H1 (cell line): ENCODE measurements around the gene LTBP4. TPM values are rescaled to one million over a fixed set of nuclear protein-coding genes. Genes with fewer than 3 reads are reported as not detected.
A peak's percentile ranks its signal among the peaks of the same experiment; 100 is the strongest.

Source experiments
- CTCF ChIA-PET: fragments of 300-600 bp; sonication (Branson Sonifier 250); formaldehyde crosslinking; loops from one replicate; lab custom pipeline; 2021; ENCODE audit not compliant: partially characterized antibody; lab: Charles Lee
- POLR2A ChIA-PET: fragments of 300-600 bp; sonication (Branson Sonifier 250); formaldehyde crosslinking; loops from one replicate; lab custom pipeline; 2021; ENCODE audit warnings: inconsistent platforms; ENCODE audit not compliant: partially characterized antibody; lab: Charles Lee
- DNase-seq, 2 experiments: peaks; one replicate each; pipeline versions ENCODE4 v3.0.0 to v3.0.0-alpha.2; 2010 to 2022; ENCODE audit warnings: low spot score in 2 of 2, low read depth in 1 of 2, mixed read lengths in 1 of 2
- FAIRE-seq: peaks from 2 replicates; lab custom pipeline; 2011; peaks lifted over from hg19 to GRCh38; lab: Jason Lieb, UNC
- H2AFZ ChIP-seq: 2 replicates; pipeline ENCODE4 v1.8.1; 2012; ENCODE audit warnings: low read length, inconsistent platforms
- H2AK5ac ChIP-seq: 2 replicates; pipeline ENCODE4 v1.6.1; 2013; ENCODE audit warnings: low read depth, low read length
- H2BK120ac ChIP-seq: replicated peaks from 2 replicates; pipeline ENCODE3; 2013; ENCODE audit warnings: low read depth, low read length, inconsistent platforms
- H2BK12ac ChIP-seq: 2 replicates; pipeline ENCODE4 v1.6.1; 2013; ENCODE audit warnings: low read depth, low read length
- H2BK15ac ChIP-seq: 2 replicates; pipeline ENCODE4 v1.6.1; 2013; ENCODE audit warnings: low read length
- H2BK20ac ChIP-seq: 2 replicates; pipeline ENCODE4 v1.6.1; 2013; ENCODE audit warnings: low read length
- H2BK5ac ChIP-seq: 2 replicates; pipeline ENCODE4 v1.6.1; 2013; ENCODE audit warnings: low read depth, low read length
- H3K14ac ChIP-seq: 2 replicates; pipeline ENCODE4 v1.6.1; 2013; ENCODE audit warnings: inconsistent platforms; ENCODE audit not compliant: insufficient read length
- H3K18ac ChIP-seq: 2 replicates; pipeline ENCODE4 v1.6.1; 2013; ENCODE audit warnings: low read length; ENCODE audit errors: extremely low read depth
- H3K23ac ChIP-seq: 2 replicates; pipeline ENCODE4 v1.6.1; 2013; ENCODE audit warnings: inconsistent platforms; ENCODE audit not compliant: insufficient read length
- H3K23me2 ChIP-seq: 2 replicates; pipeline ENCODE4 v1.6.1; 2013; ENCODE audit warnings: low read depth, low read length
- H3K27ac ChIP-seq: 2 replicates; pipeline ENCODE4 v1.6.1; 2011; ENCODE audit warnings: low read depth, low read length, inconsistent platforms
- H3K27me3 ChIP-seq, 4 experiments: replicated peaks in 1 of 4; 1 replicate in 1 of 4; 2 replicates in 3 of 4; pipeline versions ENCODE4 v1.6.1 to v1.8.1; 2011 to 2013; ENCODE audit warnings: low read length in 3 of 4, mild to moderate bottlenecking in 3 of 4, inconsistent platforms in 2 of 4, mixed read lengths in 2 of 4, moderate library complexity in 1 of 4; ENCODE audit not compliant: control insufficient read depth in 3 of 4, insufficient read depth in 3 of 4; ENCODE audit errors: extremely low read depth in 1 of 4
- H3K36me3 ChIP-seq, 4 experiments: 2 replicates each; pipeline versions ENCODE4 v1.6.1 to v1.8.1; 2011 to 2013; ENCODE audit warnings: mild to moderate bottlenecking in 4 of 4, low read length in 3 of 4, moderate library complexity in 2 of 4, control low read depth in 1 of 4, inconsistent platforms in 1 of 4; ENCODE audit not compliant: insufficient read depth in 4 of 4, control insufficient read depth in 2 of 4
- H3K4ac ChIP-seq: replicated peaks from 2 replicates; pipeline ENCODE3; 2013; ENCODE audit warnings: low read length, low read depth, mixed read lengths, inconsistent platforms; ENCODE audit not compliant: insufficient read length
- H3K4me1 ChIP-seq, 4 experiments: replicated peaks in 1 of 4; 1 replicate in 1 of 4; 2 replicates in 3 of 4; pipeline versions ENCODE4 v1.6.1 to v1.8.1; 2011 to 2013; ENCODE audit warnings: low read length in 3 of 4, inconsistent platforms in 2 of 4, mixed read lengths in 1 of 4; ENCODE audit not compliant: insufficient read depth in 4 of 4, control insufficient read depth in 3 of 4
- H3K4me2 ChIP-seq, 2 experiments: 2 replicates each; pipeline versions ENCODE4 v1.6.1 to v1.8.1; 2011 to 2013; ENCODE audit warnings: low read depth in 2 of 2, low read length in 2 of 2, control low read depth in 1 of 2, inconsistent platforms in 1 of 2, mild to moderate bottlenecking in 1 of 2; ENCODE audit not compliant: insufficient read depth in 1 of 2
- H3K4me3 ChIP-seq, 4 experiments: fragments of 200-600, 300-600 bp in 1 of 4; sonication (generic), shearing (Covaris generic), sonication (Bioruptor Twin) in 1 of 4; 2 replicates each; pipeline versions ENCODE4 v1.5.1 to v1.8.1; 2011 to 2016; ENCODE audit warnings: low read length in 4 of 4, low read depth in 3 of 4, control low read depth in 2 of 4, inconsistent platforms in 2 of 4, mild to moderate bottlenecking in 2 of 4, mixed read lengths in 1 of 4, moderate library complexity in 1 of 4; ENCODE audit not compliant: insufficient read depth in 2 of 4; ENCODE audit errors: extremely low read depth in 1 of 4
- H3K56ac ChIP-seq: replicated peaks from 2 replicates; pipeline ENCODE3; 2013; ENCODE audit warnings: low read depth, mild to moderate bottlenecking, mixed read lengths, low read length, inconsistent platforms; ENCODE audit not compliant: insufficient read length
- H3K79me1 ChIP-seq: 2 replicates; pipeline ENCODE4 v1.6.1; 2013; ENCODE audit warnings: low read depth, low read length, control low read depth
- H3K79me2 ChIP-seq, 2 experiments: 2 replicates each; pipeline versions ENCODE4 v1.6.1 to v1.8.1; 2012 to 2013; ENCODE audit warnings: low read length in 2 of 2, mild to moderate bottlenecking in 2 of 2, inconsistent platforms in 1 of 2; ENCODE audit not compliant: insufficient read depth in 2 of 2, control insufficient read depth in 1 of 2
- H3K9ac ChIP-seq, 4 experiments: replicated peaks in 1 of 4; 1 replicate in 1 of 4; 2 replicates in 3 of 4; pipeline versions ENCODE4 v1.6.1 to v1.8.1; 2011 to 2013; ENCODE audit warnings: low read depth in 3 of 4, low read length in 3 of 4, control low read depth in 2 of 4, mild to moderate bottlenecking in 2 of 4, moderate library complexity in 2 of 4, inconsistent platforms in 1 of 4; ENCODE audit errors: extremely low read depth in 1 of 4
- H3K9me3 ChIP-seq, 2 experiments: 2 replicates each; pipeline versions ENCODE4 v1.6.1 to v1.8.1; 2012 to 2013; ENCODE audit warnings: mild to moderate bottlenecking in 2 of 2, moderate library complexity in 2 of 2, control low read depth in 1 of 2, inconsistent platforms in 1 of 2, low read depth in 1 of 2, low read length in 1 of 2, mixed read lengths in 1 of 2; ENCODE audit not compliant: insufficient read depth in 2 of 2
- H4K20me1 ChIP-seq, 2 experiments: replicated peaks in 1 of 2; 2 replicates each; pipeline versions ENCODE3 to v1.8.1; 2011 to 2013; ENCODE audit warnings: inconsistent platforms in 2 of 2, low read length in 2 of 2, mild to moderate bottlenecking in 1 of 2; ENCODE audit not compliant: insufficient read depth in 2 of 2, control insufficient read depth in 1 of 2
- H4K5ac ChIP-seq: 2 replicates; pipeline ENCODE4 v1.6.1; 2013; ENCODE audit warnings: low read length, low read depth, mixed read lengths, inconsistent platforms; ENCODE audit not compliant: insufficient read length
- H4K8ac ChIP-seq: 2 replicates; pipeline ENCODE4 v1.8.0; 2013; ENCODE audit warnings: mild to moderate bottlenecking, moderate library complexity, low read length, inconsistent platforms; ENCODE audit not compliant: insufficient read depth; ENCODE audit errors: extremely low read depth
- H4K91ac ChIP-seq: replicated peaks from 2 replicates; pipeline ENCODE3; 2013; ENCODE audit warnings: low read length, mixed read lengths, inconsistent platforms; ENCODE audit not compliant: insufficient read length
- CTBP2 ChIP-seq: IDR thresholded peaks from 2 replicates; pipeline ENCODE4 v1.7.0; 2011; ENCODE audit warnings: borderline replicate concordance, mild to moderate bottlenecking, moderate library complexity, mixed read lengths, low read length; ENCODE audit not compliant: insufficient read depth, insufficient read length
- EGR1 ChIP-seq: IDR thresholded peaks from 2 replicates; pipeline ENCODE4 v1.6.1; 2011; ENCODE audit warnings: low read depth, low read length, borderline replicate concordance
- KDM1A ChIP-seq: fragments of 200-600, 300-600 bp; sonication (generic); IDR thresholded peaks from 2 replicates; pipeline ENCODE4 v1.7.1; 2016; ENCODE audit warnings: mild to moderate bottlenecking, low read length, borderline replicate concordance
- POLR2A ChIP-seq, 2 experiments: IDR thresholded peaks; 1 replicate in 1 of 2; 2 replicates in 1 of 2; pipeline ENCODE4 v1.6.1; 2011; ENCODE audit warnings: low read depth in 2 of 2, low read length in 2 of 2, mild to moderate bottlenecking in 2 of 2; ENCODE audit errors: control extremely low read depth in 1 of 2
- POLR2AphosphoS5 ChIP-seq: IDR thresholded peaks from 2 replicates; pipeline ENCODE4 v1.6.1; 2011; ENCODE audit warnings: low read depth, low read length
- RAD21 ChIP-seq, 2 experiments: IDR thresholded peaks in 1 of 2; conservative IDR thresholded peaks in 1 of 2; 2 replicates each; pipeline ENCODE4 v1.6.1; 2011; ENCODE audit warnings: low read depth in 2 of 2, low read length in 2 of 2, improper control_type of control experiment in 1 of 2, inconsistent platforms in 1 of 2, mild to moderate bottlenecking in 1 of 2, moderate library complexity in 1 of 2
- RFX5 ChIP-seq: IDR thresholded peaks from 2 replicates; pipeline ENCODE4 v1.6.1; 2011; ENCODE audit warnings: low read depth, low read length, improper control_type of control experiment, borderline replicate concordance
- SP1 ChIP-seq: IDR thresholded peaks from 2 replicates; pipeline ENCODE4 v1.6.1; 2011; ENCODE audit warnings: low read depth, low read length
- SP4 ChIP-seq: IDR thresholded peaks from 2 replicates; pipeline ENCODE4 v1.6.1; 2012; ENCODE audit warnings: low read length, inconsistent platforms
- TEAD4 ChIP-seq: IDR thresholded peaks from 2 replicates; pipeline ENCODE4 v1.6.1; 2012; ENCODE audit warnings: low read depth, low read length, inconsistent platforms, mixed read lengths
- WGBS, 2 experiments: shearing (Covaris generic) in 1 of 2; methylation state at CpG; one replicate each; pipeline versions ENCODE4 v1.1.6 to v1.1.7; 2013 to 2015; ENCODE audit warnings: low lambda C conversion rate in 2 of 2, mixed read lengths in 2 of 2, inconsistent platforms in 1 of 2, low coverage in 1 of 2, missing lambda C conversion rate in 1 of 2; ENCODE audit not compliant: insufficient replicate concordance in 2 of 2, insufficient coverage in 1 of 2, insufficient read length in 1 of 2; ENCODE audit errors: extremely low coverage in 1 of 2, missing lambda C conversion rate in 1 of 2; 5-methylcytosine and 5-hydroxymethylcytosine counted together
- polyA plus RNA-seq, 7 experiments: library from polyadenylated mRNA; depleted of rRNA in 3 of 7; stranded (reverse) in 5 of 7; unstranded in 2 of 7; fragments of >200 nt in 5 of 7; fragments of 200-250 nt in 2 of 7; gene quantifications; 1 replicate in 5 of 7; 2 replicates in 1 of 7; 4 replicates in 1 of 7; pipeline versions ENCODE4 v1.2.1 to v1.2.3, GENCODE V29; 2011 to 2013; ENCODE audit warnings: missing spikeins in 2 of 7, mixed read lengths in 2 of 7
- total RNA-seq: library from RNA; stranded (reverse); fragmentation: NEBNext Ultra II Directional; extraction: Animal tissue kit (Norgen Biotek cat#: 25700); gene quantifications from 2 replicates; pipeline ENCODE4 v1.2.1, GENCODE V29; 2021

Gene LTBP4
- total and polyA plus RNA-seq, 2 of the 8 experiments (the other 6 are each of a cell fraction or from before 2014, with no cell fraction given) = 54.5 to 77.1 TPM

GRCh38 chr19:40623403-40624251, 22.5 kb downstream of the LTBP4 start:
- Histone ChIP-seq H2BK20ac (no peak overlapping the region), H3K4me1 (peaks cover 0 to 18% (median 8%) of the 10 kb centered on the region in 4 experiments; a peak in 6 of 7 replicates), H2BK5ac (peak overlapping the region; percentile 61; the same call in 1 of the 2 replicates), H3K4me2 (peak overlapping the region; percentile 54 to 81), H3K79me1 (no peaks in the 10 kb centered on the region), H3K23ac (no peak overlapping the region), H3K4ac (no peak overlapping the region), H4K5ac (no peak overlapping the region), H3K23me2 (peaks cover 2% of the 10 kb centered on the region; the same call in 1 of the 2 replicates), H3K79me2 (no peaks in the 10 kb centered on the region), H4K91ac (no peak overlapping the region), H2AK5ac (no peak overlapping the region), H3K27ac (no peak overlapping the region; the same call in 1 of the 2 replicates), H2BK12ac (no peak overlapping the region; the same call in 1 of the 2 replicates), H2BK120ac (no peak overlapping the region), H3K9me3 (no peaks in the 10 kb centered on the region), H4K8ac (peak overlapping the region; percentile 91), H4K20me1 (peaks cover 0 to 5% of the 10 kb centered on the region in 2 experiments), H3K56ac (peak overlapping the region; percentile 32), H3K14ac (no peak overlapping the region), H3K27me3 (no peaks in the 10 kb centered on the region; a peak in 1 of 7 replicates), H3K36me3 (peaks cover 5 to 37% (median 18%) of the 10 kb centered on the region in 4 experiments), H3K9ac (peak overlapping the region in 3 of 4 experiments; percentile 41 to 46 (median 45); a peak in 3 of 7 replicates), H2AFZ (no peak overlapping the region), H2BK15ac (0 out of 2 replicates have a peak overlapping the region, but pooled peaks have one; percentile 55), H3K4me3 (peak overlapping the region; percentile 6 to 53 (median 42); a peak in 7 of 8 replicates), H3K18ac (peak overlapping the region; percentile 75; the same call in 1 of the 2 replicates)
- DNase-seq = peak in 1 of 2 experiments; percentile 100
- no peak for FAIRE-seq
- CTCF ChIA-PET = interaction anchor here (1.0 to 5.3 kb wide), 4 partner anchors 11 to 21 kb away, joined by 4 to 51 read pairs (median 7); no protein-coding TSS in a partner anchor
- POLR2A ChIA-PET = interaction anchor here (0.8 to 2.3 kb wide), 8 partner anchors 9 to 181 kb away, joined by 3 to 14 read pairs (median 6); no protein-coding TSS in a partner anchor
- 14% methylated on average over 35 of the region's 41 CpGs; no CpG with 5 or more reads in 1 of the 2 experiments for WGBS, 2 experiments
- TF ChIP-seq RFX5 (no peak), EGR1 (peak; percentile 55; the same call in 1 of the 2 replicates), KDM1A (peak; percentile 76; the same call in 1 of the 2 replicates), POLR2AphosphoS5 (peak; percentile 64; the same call in 1 of the 2 replicates), CTBP2 (no peak), SP1 (peak; percentile 33; the same call in 1 of the 2 replicates), TEAD4 (peak; percentile 81), SP4 (0 out of 2 replicates have a peak, but pooled peaks have one; percentile 66), RAD21 (IDR thresholded peaks at IDR 0.05 in 1 of 2, conservative IDR thresholded peaks at IDR 0.05 in 1 of 2; ENCODE audit: low read depth in 2 of 2, low read length in 2 of 2) (0 out of 4 replicates have a peak, but pooled peaks of 1 of the 2 experiments have one; percentile 0), POLR2A (IDR thresholded peaks at IDR 0.05; ENCODE audit: control extremely low read depth in 1 of 2, low read depth in 2 of 2, low read length in 2 of 2) (peak in 1 of 2 experiments; percentile 63; a peak in 2 of 3 replicates)
